Right kidney (tissue), 1 donor: Measurements from ENCODE around the gene THAP3.

Experiments used
- DNase-seq: peaks from one replicate; pipeline ENCODE4 v3.0.0-alpha.2; 2016

Gene THAP3

DNA sequence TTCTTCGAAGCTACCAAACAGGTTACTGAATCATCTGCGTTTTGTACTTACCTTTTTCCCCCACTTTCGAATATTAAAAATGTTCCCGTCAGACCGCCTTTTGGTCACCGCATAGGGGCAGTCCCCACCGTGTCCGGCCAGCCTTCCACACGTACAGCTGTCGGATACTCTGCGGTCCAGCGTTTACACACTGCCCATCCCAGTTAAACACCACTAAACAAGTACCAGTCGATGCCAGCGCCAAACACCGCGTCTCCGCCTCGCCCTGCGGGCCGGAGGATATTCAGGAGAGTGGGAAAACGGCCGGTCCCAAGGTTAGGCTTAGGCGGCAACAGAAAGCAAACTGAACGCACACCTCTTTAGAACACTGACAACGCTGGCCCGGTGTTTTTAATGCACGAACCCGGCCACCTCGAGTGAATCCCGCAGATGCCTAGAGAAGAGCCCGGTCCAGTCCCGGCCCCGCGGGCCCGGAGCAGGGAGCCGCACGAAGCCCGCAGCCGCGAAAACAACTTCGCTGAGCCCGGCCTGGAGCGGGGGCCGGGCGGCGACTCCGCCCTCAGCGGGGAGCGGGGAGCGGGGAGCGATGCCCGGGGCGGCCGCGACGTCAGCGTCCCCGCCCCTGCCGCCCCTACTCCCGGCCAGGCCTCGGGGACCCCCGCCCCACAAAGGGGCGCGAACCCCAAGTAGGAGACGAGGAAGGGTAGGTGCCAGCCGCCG is 11.9 kb upstream of the THAP3 start:
- peak; percentile 86 for DNase-seq

DNA sequence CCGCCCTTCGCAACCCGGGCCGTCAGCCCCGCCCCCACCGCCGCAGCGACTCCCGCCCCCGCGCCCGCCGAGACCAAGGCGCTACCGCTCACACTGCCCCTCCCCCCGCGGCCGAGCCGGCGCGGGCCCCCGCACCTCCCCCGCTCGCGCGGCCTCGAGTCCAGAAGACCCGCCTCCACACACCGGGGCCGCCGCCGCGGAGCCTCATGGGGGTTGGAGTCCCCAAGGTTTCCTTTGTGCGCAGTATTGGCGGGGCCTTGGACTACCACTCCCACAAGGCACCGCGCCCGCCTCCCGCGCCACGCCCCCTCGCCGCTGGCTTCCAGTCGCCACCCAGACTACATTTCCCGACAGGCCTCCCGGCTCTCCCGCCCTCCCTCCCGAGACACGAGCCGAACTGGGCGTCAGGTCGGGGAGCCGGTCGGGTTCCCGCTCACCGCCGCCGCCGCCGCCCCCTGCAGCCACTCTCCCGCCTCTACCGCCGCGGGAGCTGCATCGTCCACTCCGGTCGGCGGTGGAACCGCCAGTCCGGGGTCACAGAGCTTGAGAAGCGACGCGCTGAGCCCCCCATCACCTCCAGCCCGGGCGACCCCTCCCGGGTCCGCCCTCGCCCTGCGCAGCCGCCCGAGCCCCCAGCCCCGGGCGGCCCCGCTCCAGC is 11.2 kb upstream of the THAP3 start, which contains the start of gene PHF13:
PHF13 (plus strand) TSS at position 371 of the 658 bp plus-strand sequence. CDS start 336 bp downstream, outside the sequence.
- DNase-seq, result peak; percentile 89

GRCh38 chr1:6614019-6614928 is 10.4 kb upstream of the THAP3 start:
- DNase-seq, result no peak

DNA sequence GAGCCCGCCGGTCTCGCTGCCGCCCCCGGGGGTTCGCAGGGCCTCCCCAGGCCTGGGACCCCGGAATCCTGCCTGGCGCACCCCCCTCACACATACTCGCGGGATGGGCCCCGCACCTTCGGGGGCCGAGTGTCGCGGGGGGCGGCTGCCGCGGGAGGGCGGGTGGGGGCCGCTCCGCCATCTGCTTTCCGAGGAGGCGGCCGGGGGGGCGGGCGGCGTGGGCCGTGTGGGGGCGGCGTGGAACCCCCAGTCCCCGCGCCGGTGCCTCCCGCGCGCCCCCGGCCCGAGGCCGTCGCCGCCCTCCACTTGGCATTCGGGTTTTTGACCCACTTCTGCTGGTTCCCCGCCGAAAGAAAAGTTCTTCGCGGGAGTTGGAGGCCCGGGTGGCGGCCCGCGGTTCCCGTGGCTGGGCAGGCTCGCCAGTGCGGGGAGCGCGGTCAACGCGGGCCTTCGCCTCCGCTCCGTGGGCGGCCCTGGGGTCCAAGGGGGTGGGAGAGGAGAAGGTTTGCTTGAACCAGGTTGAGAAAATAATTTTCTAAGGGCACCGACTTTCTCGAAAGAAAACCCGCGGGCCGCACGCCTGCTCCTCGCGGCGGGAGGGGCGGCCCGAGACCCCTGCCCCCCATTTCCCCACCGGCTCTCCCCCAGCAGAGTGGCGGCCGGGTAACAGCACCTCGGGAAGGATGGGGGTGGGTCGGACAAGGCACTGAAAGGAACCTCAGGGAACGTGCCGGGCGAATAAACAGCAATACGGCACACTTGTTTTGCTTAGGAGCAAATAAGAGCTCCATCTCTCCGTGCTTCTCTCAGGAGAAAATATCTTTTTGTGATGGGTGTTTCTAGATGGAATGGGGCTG is 9.5 kb upstream of the THAP3 start:
- peak; percentile 60 for DNase-seq

DNA sequence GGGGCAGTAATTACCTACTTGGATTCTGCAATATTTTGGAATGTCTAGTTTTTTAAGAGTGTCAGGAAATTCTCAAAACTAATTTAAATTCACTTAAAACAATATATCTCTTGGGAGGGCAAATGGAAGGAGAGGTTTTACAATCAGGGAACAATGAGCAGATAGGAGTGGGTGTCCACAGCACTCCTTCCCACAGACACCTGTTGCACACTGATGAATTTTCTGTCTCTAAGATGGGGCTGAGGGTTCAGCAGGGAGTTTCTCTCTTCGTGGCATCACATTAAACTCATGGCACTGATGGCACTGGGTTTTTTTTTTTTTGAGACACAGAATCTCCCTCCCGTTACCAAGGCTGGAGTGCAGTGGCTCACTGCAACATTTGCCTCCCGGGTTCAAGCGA is 5.6 kb upstream of the THAP3 start:
- no peak for DNase-seq

GRCh38 chr1:6621429-6622391 is 3.0 kb upstream of the THAP3 start:
- DNase-seq, result no peak

DNA sequence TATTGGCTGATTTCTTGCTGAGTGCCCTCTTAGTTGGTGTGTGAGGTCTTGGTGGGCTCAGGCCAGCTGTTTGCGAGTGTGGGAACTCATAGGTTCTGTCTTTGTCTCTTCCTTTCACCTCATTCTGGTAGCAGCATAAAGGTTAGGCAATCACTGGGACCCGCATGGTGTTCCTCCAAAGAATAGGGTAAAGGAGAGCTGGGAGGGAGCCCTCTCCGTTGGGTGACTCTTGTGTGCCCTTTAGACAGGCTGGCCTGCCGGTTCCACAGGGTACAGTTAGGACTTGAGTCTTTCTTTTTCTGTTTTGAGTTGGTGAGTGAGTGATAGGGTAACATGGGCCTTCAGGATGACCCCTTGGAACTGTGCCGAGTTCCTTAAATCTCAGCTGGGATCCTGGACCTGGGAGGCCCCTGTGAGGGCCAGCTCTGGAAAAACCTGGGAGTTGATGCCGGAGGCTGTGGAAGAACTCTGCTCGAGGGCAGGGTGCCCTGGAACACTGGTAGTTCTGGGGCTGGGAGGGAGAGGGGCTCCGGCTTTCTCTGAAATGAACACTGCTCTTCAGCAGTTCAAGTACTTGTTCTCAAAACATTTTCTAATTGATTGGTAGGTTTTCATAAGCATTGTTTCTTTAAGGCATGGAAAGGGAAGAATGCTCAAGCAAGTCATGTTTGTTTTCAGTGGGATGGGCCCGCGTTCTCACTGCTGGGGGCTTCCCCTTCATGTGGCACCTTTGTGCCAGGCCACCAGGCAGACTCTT is 2.1 kb upstream of the THAP3 start:
- DNase-seq, result no peak

DNA sequence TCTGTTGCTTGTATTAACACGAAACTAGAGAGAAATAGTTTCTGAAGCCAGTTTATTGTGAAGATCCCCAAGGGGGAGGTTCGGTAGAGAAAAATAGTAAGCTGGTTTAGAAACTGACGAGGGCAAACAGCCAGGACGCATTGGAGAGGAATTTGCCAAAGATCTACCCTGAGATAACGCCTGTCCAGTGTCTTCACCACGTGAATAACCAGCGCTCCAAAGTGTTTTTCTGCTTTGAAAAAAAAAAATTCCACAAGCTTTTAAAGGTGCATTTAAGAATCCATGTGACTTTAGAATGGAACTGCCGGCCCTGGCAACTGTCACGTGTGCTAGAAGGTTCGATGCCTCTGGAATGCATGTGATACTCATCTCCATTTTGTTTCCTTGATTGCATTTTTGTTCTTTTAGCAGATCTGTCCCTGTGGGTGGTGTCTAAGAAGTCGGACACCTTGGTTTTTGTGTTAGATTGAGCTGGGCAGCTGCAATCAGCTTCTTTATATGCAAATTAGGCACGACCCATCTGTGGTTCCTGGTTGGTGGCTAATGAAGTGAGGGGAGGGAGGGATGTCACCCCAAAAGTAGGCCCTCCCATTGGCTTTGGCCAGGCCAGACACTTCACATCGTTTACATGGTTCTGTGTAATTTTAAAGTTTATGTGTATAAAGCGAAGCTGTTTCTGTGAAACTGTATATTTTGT is 1.3 kb upstream of the THAP3 start:
- no peak for DNase-seq

DNA sequence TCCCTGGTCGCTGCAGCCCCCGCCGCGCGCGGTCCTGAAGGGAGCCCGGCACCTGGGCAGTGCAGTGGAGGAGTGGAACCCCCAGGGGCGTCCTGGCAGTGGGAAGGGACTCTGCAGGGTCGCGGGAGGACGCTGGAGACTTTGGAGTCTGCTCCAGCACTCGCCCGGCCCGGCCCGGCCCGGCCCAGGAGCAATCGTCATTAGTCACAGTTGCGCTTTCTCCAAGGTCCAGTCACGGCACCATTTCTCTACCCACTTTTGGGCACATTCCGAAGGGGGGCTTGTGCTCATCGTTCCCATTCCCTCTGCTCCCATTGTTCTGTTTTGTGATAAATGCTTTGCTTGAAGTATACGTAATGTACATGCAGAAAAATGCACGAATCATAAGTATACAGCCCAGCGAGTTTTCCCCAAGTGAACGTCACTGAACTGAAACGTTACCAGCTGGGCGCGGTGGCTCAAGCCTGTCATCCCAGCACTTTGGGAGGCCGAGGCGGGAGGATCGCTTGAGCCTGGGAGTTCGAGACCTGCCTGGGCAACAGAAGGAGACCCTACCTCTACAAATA is 999 bp downstream of the THAP3 start:
- no peak for DNase-seq

DNA sequence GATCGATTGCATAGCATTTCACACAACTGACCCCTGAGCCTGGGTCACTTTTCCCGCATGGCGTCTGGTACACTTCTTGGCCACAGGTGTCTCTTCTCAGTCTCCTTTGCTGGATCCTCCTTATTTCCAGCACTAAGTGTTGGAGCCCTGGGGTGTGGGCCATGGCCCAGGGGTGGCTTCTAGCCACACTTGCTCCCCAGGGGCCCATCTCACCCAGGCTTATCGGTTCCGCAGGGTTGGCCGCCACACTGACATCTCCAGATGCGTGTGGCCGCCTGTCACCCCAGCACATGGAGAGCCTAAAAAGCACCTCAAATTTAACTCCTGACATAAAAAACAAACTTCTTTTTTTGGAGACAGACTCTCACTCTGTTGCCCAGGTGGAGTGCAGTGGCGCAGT is 2.4 kb downstream of the THAP3 start:
- DNase-seq, result no peak

GRCh38 chr1:6627841-6628545 is 3.3 kb downstream of the THAP3 start:
- DNase-seq, result no peak

DNA sequence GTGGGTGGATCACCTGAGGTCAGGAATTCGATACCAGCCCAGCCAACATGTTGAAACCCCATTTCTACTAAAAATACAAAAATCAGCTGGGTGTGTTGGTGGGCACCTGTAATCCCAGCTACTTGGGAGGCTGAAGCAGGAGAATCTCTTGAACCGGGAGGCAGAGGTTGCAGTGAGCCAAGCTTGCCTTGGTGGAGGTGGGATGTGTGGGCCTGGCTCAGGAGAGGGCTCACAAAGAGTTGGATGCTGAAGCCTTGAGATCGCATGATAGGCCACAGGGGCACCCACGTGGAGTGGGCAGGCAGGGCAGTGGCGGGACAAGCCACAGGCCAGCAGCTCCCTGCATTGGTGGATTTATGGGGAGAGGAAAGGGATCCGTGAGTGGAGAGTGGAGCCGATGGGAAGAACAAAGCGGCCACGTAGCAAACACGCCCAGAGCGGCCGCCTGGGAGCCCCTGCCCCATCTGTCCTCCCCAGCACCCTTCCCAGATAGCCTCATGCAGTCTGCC is 4.4 kb downstream of the THAP3 start:
- DNase-seq, result no peak

GRCh38 chr1:6630027-6630426 is 5.4 kb downstream of the THAP3 start:
- no peak for DNase-seq

- no peak for DNase-seq
Observed at GRCh38 chr1:6631058-6631457, 6.4 kb downstream of the THAP3 start.

DNA sequence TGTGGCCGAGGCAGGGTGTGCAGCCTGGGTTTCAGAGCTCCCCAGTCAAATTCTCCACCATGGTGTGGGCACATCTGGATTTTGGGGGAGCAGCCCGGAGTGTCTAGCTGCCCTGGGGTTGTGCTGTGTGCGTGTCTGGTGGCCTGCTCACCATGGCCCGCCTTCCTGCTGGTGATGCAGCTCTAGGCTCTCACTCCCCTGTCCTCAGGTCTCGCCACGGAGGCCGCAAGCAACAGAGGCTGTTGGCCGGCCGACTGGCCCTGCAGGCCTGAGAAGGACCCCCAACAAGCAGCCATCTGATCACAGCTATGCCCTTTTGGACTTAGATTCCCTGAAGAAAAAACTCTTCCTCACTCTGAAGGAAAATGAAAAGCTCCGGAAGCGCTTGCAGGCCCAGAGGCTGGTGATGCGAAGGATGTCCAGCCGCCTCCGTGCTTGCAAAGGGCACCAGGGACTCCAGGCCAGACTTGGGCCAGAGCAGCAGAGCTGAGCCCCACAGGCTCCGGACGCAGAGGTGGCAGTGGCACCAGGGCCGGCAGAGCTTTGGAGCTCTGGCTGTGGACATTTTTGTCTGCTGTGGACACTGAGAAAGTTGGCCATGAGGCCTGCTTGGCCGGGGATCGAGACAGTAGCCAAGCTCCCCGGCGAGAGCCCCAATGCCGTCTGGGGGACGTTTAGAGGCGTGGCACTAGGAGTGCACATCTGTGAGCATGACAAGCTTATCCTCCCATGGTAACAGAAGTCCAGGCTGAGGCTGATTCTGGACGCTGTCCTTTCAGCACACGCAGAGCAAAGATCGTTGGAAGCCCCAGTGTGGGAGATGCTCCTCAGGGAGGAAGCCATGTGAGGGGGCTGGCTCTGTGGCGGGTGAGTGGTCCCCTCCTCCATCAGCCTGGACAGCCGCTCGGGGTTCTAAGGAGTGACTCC is 8.2 kb downstream of the THAP3 start:
- no peak for DNase-seq

- no peak for DNase-seq
Observed at GRCh38 chr1:6634371-6635052, 9.8 kb downstream of the THAP3 start.
